Measurements from ENCODE around the gene FGFR3.

GRCh38 chr4:1747603-1747967 lies 45.5 kb upstream of the FGFR3 start:
- TF ChIP-seq CTCF (conservative IDR thresholded peaks at IDR 0.05 in 1 of 2, IDR thresholded peaks at IDR 0.05 in 1 of 2; ENCODE audit: extremely low read depth in 1 of 2, insufficient read depth in 1 of 2, low read depth in 1 of 2, low read length in 2 of 2) (no peak), EZH2 (IDR thresholded peaks at IDR 0.05; ENCODE audit: borderline replicate concordance, low read length) (no peak)

Measured in mammary epithelial cell (primary cell).